Measurements from ENCODE around the gene NISCH. TPM values are rescaled to one million over a fixed set of nuclear protein-coding genes. Genes with fewer than 3 reads are reported as not detected.
A peak's percentile ranks its signal among the peaks of the same experiment; 100 is the strongest.

Gene NISCH
- total RNA-seq, 1 experiment from 2014 or later = 104 TPM

DNA sequence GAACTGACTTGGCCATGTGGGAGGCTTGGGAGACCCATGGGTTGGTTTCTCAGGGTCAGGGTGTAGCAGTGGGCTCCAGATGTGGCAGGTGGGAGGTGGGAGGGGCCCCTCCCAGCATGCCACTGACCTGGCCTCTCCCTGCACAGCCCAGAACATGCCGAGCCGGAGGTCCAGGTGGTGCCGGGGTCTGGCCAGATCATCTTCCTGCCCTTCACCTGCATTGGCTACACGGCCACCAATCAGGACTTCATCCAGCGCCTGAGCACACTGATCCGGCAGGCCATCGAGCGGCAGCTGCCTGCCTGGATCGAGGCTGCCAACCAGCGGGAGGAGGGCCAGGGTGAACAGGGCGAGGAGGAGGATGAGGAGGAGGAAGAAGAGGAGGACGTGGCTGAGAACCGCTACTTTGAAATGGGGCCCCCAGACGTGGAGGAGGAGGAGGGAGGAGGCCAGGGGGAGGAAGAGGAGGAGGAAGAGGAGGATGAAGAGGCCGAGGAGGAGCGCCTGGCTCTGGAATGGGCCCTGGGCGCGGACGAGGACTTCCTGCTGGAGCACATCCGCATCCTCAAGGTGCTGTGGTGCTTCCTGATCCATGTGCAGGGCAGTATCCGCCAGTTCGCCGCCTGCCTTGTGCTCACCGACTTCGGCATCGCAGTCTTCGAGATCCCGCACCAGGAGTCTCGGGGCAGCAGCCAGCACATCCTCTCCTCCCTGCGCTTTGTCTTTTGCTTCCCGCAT lies 31.8 kb downstream of the NISCH start:
- no peaks in the 10 kb centered on the region for H4K20me1 ChIP-seq (ENCODE audit: control insufficient read depth, insufficient read depth, insufficient read length)
- H3K56ac ChIP-seq (ENCODE audit: insufficient read length, low read depth, low read length) = no peak overlapping the region
- peaks cover 30 to 89% (median 86%) of the 10 kb centered on the region in 3 experiments for H3K36me3 Mint-ChIP-seq (ENCODE audit: insufficient read depth in 1 of 3, low read depth in 3 of 3)
- H3K4me1 ChIP-seq (ENCODE audit: insufficient read depth, low read length) = no peaks in the 10 kb centered on the region
- H3K27me3 Mint-ChIP-seq (ENCODE audit: low read depth) = no peaks in the 10 kb centered on the region
- H3K9me3 Mint-ChIP-seq = no peaks in the 10 kb centered on the region
- H3K4ac ChIP-seq (ENCODE audit: low read depth, low read length) = no peak overlapping the region
- no peak overlapping the region for H2BK20ac ChIP-seq (ENCODE audit: low read depth, low read length, poor library complexity, severe bottlenecking)
- H2AFZ ChIP-seq (ENCODE audit: low read length) = no peak overlapping the region
- TF ChIP-seq, protein P1, sequence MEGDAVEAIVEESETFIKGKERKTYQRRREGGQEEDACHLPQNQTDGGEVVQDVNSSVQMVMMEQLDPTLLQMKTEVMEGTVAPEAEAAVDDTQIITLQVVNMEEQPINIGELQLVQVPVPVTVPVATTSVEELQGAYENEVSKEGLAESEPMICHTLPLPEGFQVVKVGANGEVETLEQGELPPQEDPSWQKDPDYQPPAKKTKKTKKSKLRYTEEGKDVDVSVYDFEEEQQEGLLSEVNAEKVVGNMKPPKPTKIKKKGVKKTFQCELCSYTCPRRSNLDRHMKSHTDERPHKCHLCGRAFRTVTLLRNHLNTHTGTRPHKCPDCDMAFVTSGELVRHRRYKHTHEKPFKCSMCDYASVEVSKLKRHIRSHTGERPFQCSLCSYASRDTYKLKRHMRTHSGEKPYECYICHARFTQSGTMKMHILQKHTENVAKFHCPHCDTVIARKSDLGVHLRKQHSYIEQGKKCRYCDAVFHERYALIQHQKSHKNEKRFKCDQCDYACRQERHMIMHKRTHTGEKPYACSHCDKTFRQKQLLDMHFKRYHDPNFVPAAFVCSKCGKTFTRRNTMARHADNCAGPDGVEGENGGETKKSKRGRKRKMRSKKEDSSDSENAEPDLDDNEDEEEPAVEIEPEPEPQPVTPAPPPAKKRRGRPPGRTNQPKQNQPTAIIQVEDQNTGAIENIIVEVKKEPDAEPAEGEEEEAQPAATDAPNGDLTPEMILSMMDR (conservative IDR thresholded peaks at IDR 0.05) = no peak
- no peak overlapping the region for H3K18ac ChIP-seq (ENCODE audit: insufficient read length, low read depth, low read length)
- no peak overlapping the region for H3K4me2 ChIP-seq (ENCODE audit: insufficient read depth, insufficient read length, low read length)
- no peak overlapping the region for H3K27ac ChIP-seq (ENCODE audit: insufficient read length, low read depth, low read length)
- no peak overlapping the region for H3K9ac ChIP-seq (ENCODE audit: extremely low read depth, insufficient read length, low read length)
- H3K27me3 ChIP-seq (ENCODE audit: insufficient read depth, low read length) = no peaks in the 10 kb centered on the region
- no peak overlapping the region for H4K5ac ChIP-seq (ENCODE audit: insufficient read length, low read depth, low read length)
- H3K27ac Mint-ChIP-seq = peak overlapping the region in 1 of 3 experiments; percentile 34; a peak in 2 of 7 replicates
- H3K79me2 ChIP-seq (ENCODE audit: insufficient read depth, low read length) = no peaks in the 10 kb centered on the region
- no peak for DNase-seq
- no peak overlapping the region for H2BK120ac ChIP-seq (ENCODE audit: low read depth, low read length, poor library complexity, severe bottlenecking)
- no peaks in the 10 kb centered on the region for H3K9me3 ChIP-seq (ENCODE audit: control insufficient read depth, low read depth, low read length)
- H3K23ac ChIP-seq (ENCODE audit: insufficient read length, low read depth, low read length) = no peak overlapping the region
- H4K8ac ChIP-seq (replicated peaks; ENCODE audit: insufficient read length, low read depth, low read length) = no peak overlapping the region
- no peak overlapping the region for H2BK5ac ChIP-seq (ENCODE audit: insufficient read length, low read length)
- no peaks in the 10 kb centered on the region for H3K23me2 ChIP-seq (ENCODE audit: insufficient read length, low read depth, low read length, poor library complexity, severe bottlenecking)
- no peak overlapping the region for H2BK12ac ChIP-seq (ENCODE audit: insufficient read length, low read depth, low read length)
- H3K4me3 Mint-ChIP-seq = 0 out of 5 replicates have a peak overlapping the region, but pooled peaks of 1 of the 2 experiments have one; percentile 20
- no peaks in the 10 kb centered on the region for H3K79me1 ChIP-seq (ENCODE audit: insufficient read depth, low read depth, low read length, poor library complexity, severe bottlenecking)
- no peak overlapping the region for H2AK5ac ChIP-seq (ENCODE audit: insufficient read length, low read length)
- WGBS (ENCODE audit: extremely low coverage, insufficient read length, low lambda C conversion rate) = no CpG with 5 or more reads among the region's 31 CpGs
- no peak overlapping the region for H3K14ac ChIP-seq (ENCODE audit: insufficient read depth, low read length)
- H2BK15ac ChIP-seq (ENCODE audit: low read depth, low read length) = no peak overlapping the region
- no peak overlapping the region for H3T11ph ChIP-seq (ENCODE audit: low read length)
- no peak overlapping the region for H4K91ac ChIP-seq (ENCODE audit: insufficient read length, low read depth, low read length)
- H3K4me1 Mint-ChIP-seq = no peaks in the 10 kb centered on the region

All from H9 (cell line).